Astrocyte (in vitro differentiated cells and primary cell): ENCODE measurements around the gene ZC3H15.
"Not testable (repeated sequence)": the region's sequence is repeated elsewhere in the genome, so short reads cannot be mapped to it uniquely, and the experiment has no call there.

ENCODE experiments used
- EZH2 ChIP-seq: IDR thresholded peaks from 2 replicates; pipeline ENCODE4 v1.6.1; 2012; ENCODE audit warnings: mild to moderate bottlenecking, low read length, inconsistent platforms; ENCODE audit not compliant: insufficient read depth
- TF ChIP-seq, protein P1 (sequence below): IDR thresholded peaks from 2 replicates; pipeline ENCODE4 v1.5.1; 2011; ENCODE audit warnings: low read depth, mild to moderate bottlenecking, inconsistent platforms, low read length, moderate library complexity; ENCODE audit not compliant: insufficient read depth

DNA sequence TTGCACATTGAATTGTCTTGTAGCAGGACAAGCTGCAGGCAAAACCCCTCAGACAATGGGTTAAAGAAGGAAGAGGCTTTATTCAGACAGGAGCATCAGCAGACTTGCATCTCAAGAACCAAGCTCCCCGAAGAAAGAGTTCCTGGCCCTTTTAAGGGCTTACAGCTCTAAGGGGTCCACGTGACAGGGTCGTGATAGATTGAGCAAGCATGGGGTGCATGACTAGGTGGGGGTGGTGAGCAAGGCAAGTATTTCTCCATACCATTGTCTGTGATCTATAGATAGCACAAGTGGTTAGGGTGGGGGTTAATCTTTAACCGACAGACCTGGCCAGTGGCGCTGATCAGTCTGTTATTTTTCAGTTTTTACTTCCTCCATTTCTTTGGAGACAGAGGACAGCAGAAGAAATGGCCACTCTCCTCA, 46.4 kb upstream of the ZC3H15 start:
- TF ChIP-seq, protein P1, sequence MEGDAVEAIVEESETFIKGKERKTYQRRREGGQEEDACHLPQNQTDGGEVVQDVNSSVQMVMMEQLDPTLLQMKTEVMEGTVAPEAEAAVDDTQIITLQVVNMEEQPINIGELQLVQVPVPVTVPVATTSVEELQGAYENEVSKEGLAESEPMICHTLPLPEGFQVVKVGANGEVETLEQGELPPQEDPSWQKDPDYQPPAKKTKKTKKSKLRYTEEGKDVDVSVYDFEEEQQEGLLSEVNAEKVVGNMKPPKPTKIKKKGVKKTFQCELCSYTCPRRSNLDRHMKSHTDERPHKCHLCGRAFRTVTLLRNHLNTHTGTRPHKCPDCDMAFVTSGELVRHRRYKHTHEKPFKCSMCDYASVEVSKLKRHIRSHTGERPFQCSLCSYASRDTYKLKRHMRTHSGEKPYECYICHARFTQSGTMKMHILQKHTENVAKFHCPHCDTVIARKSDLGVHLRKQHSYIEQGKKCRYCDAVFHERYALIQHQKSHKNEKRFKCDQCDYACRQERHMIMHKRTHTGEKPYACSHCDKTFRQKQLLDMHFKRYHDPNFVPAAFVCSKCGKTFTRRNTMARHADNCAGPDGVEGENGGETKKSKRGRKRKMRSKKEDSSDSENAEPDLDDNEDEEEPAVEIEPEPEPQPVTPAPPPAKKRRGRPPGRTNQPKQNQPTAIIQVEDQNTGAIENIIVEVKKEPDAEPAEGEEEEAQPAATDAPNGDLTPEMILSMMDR = not testable (repeated sequence)
- not testable (repeated sequence) for TF ChIP-seq EZH2
